GM23248 (cell line): ENCODE measurements around the gene ZNF789. TPM values are rescaled to one million over a fixed set of nuclear protein-coding genes. Genes with fewer than 3 reads are reported as not detected.
A peak's percentile ranks its signal among the peaks of the same experiment; 100 is the strongest.

Experiments used
- DNase-seq: peaks from one replicate; pipeline ENCODE4 v3.0.0-alpha.2; 2015
- H2AFZ ChIP-seq: fragments of 200-600 bp; sonication (generic); 2 replicates; pipeline ENCODE4 v1.6.1; 2016; ENCODE audit warnings: antibody characterized with exemption
- H3F3A ChIP-seq: fragments of 200-600 bp; sonication (generic); 2 replicates; pipeline ENCODE4 v1.6.1; 2016; ENCODE audit warnings: mild to moderate bottlenecking, antibody characterized with exemption, mixed run types; ENCODE audit not compliant: insufficient read depth
- H3K27ac ChIP-seq: fragments of 200-600 bp; sonication (generic); 2 replicates; pipeline ENCODE4 v1.5.1; 2016; ENCODE audit warnings: mild to moderate bottlenecking
- H3K27me3 ChIP-seq: fragments of 200-600 bp; sonication (generic); replicated peaks from 2 replicates; pipeline ENCODE4 v1.6.1; 2016; ENCODE audit warnings: mild to moderate bottlenecking; ENCODE audit not compliant: insufficient read depth
- H3K36me3 ChIP-seq: fragments of 200-600 bp; sonication (generic); 2 replicates; pipeline ENCODE4 v1.6.1; 2016; ENCODE audit warnings: low read depth, mild to moderate bottlenecking
- H3K4me1 ChIP-seq: fragments of 200-600 bp; sonication (generic); 2 replicates; pipeline ENCODE4 v1.6.1; 2016; ENCODE audit warnings: mild to moderate bottlenecking; ENCODE audit not compliant: insufficient read depth
- H3K4me2 ChIP-seq: fragments of 200-600 bp; sonication (generic); one replicate; pipeline ENCODE4 v1.6.1; 2016; ENCODE audit warnings: mild to moderate bottlenecking; ENCODE audit not compliant: unreplicated experiment
- H3K4me3 ChIP-seq: fragments of 200-600 bp; sonication (generic); 2 replicates; pipeline ENCODE4 v1.5.1; 2016; ENCODE audit warnings: mild to moderate bottlenecking
- H3K79me2 ChIP-seq: fragments of 200-600 bp; sonication (generic); 2 replicates; pipeline ENCODE4 v1.6.1; 2016; ENCODE audit warnings: mild to moderate bottlenecking; ENCODE audit not compliant: insufficient read depth
- H3K9ac ChIP-seq: fragments of 200-600 bp; sonication (generic); 2 replicates; pipeline ENCODE4 v1.6.1; 2016; ENCODE audit warnings: mild to moderate bottlenecking
- H3K9me2 ChIP-seq: fragments of 200-600 bp; sonication (generic); 2 replicates; pipeline ENCODE4 v1.6.1; 2016; ENCODE audit warnings: mixed run types, mild to moderate bottlenecking, moderate library complexity; ENCODE audit not compliant: insufficient read depth
- H3K9me3 ChIP-seq: fragments of 200-600 bp; sonication (generic); one replicate; pipeline ENCODE4 v1.6.1; 2017; ENCODE audit warnings: low read depth
- H4K20me1 ChIP-seq: fragments of 200-600 bp; sonication (generic); 2 replicates; pipeline ENCODE4 v1.6.0; 2016; ENCODE audit not compliant: insufficient read depth
- EZH2 ChIP-seq: fragments of 200-600 bp; sonication (generic); IDR thresholded peaks from 2 replicates; pipeline ENCODE4 v1.6.1; 2018; ENCODE audit warnings: antibody characterized with exemption, mild to moderate bottlenecking; ENCODE audit not compliant: insufficient read depth, poor library complexity, severe bottlenecking
- EZH2phosphoT487 ChIP-seq: fragments of 200-600 bp; sonication (generic); IDR thresholded peaks from 2 replicates; pipeline ENCODE4 v1.6.1; 2018; ENCODE audit warnings: antibody characterized with exemption, moderate library complexity, mild to moderate bottlenecking, low read depth; ENCODE audit not compliant: insufficient read depth
- WGBS, 2 experiments: methylation state at CpG; one replicate each; pipeline ENCODE4 v1.1.6; 2015 to 2017; ENCODE audit warnings: low lambda C conversion rate in 2 of 2, low coverage in 1 of 2; ENCODE audit errors: missing lambda C conversion rate in 2 of 2; 5-methylcytosine and 5-hydroxymethylcytosine counted together
- in situ Hi-C: fragments of 300-500 bp; cut with MboI; formaldehyde crosslinking; loops from 2 replicates; pipeline ENCODE4 v1.15.0; 2020
- polyA plus RNA-seq: library from polyadenylated mRNA; unstranded; fragments of >200 nt; fragmentation: Nextera tagmentation; extraction: Ambion mirVana; gene quantifications from 2 replicates; pipeline ENCODE4 v1.2.1, GENCODE V29; 2016
- total RNA-seq: library from RNA; depleted of rRNA; stranded (reverse); fragments of >200 nt; shearing (Covaris generic); gene quantifications from 2 replicates; pipeline ENCODE4 v1.2.3, GENCODE V29; 2014

ZNF789 gene
- total and polyA plus RNA-seq, 2 experiments from 2014 or later = 5.3 to 8.5 TPM

- no peak for DNase-seq
Observed at GRCh38 chr7:99504281-99504602, 31.6 kb downstream of the ZNF789 start.

GRCh38 chr7:99504603-99505323, 32.1 kb downstream of the ZNF789 start, which contains the start of gene ZKSCAN5:
Gene ZKSCAN5 (plus strand): TSS chr7:99504662. CDS start chr7:99506045, 1,383 bp downstream.
- H3K9me2 ChIP-seq = no peaks in the 10 kb centered on the region
- 1% methylated on average over 52 to 53 of the region's 53 CpGs for WGBS, 2 experiments
- TF ChIP-seq EZH2 = no peak
- TF ChIP-seq EZH2phosphoT487 = no peak
- peak within 1 kb of the TSS; percentile 86 for H2AFZ ChIP-seq
- H3K36me3 ChIP-seq = no peaks in the 10 kb centered on the region
- H3K4me1 ChIP-seq = peaks cover 14% of the 10 kb centered on the region
- no peaks in the 10 kb centered on the region for H4K20me1 ChIP-seq
- in situ Hi-C loops = no loop called here
- DNase-seq = peak; percentile 100
- H3K9ac ChIP-seq = peak within 1 kb of the TSS; percentile 91
- H3K79me2 ChIP-seq = peaks cover 70% of the 10 kb centered on the region
- no peaks in the 10 kb centered on the region for H3K27me3 ChIP-seq
- H3K27ac ChIP-seq = peak within 1 kb of the TSS; percentile 77
- no peaks in the 10 kb centered on the region for H3K9me3 ChIP-seq
- peak within 1 kb of the TSS; percentile 99 for H3K4me2 ChIP-seq
- H3F3A ChIP-seq = no peaks in the 10 kb centered on the region
- peak within 1 kb of the TSS; percentile 87 for H3K4me3 ChIP-seq

More at GRCh38 chr7:99504281-99504602, 31.6 kb downstream of the ZNF789 start:
- Histone ChIP-seq H2AFZ (peak overlapping the region; percentile 86), H4K20me1 (no peaks in the 10 kb centered on the region), H3K36me3 (no peaks in the 10 kb centered on the region), H3K79me2 (peaks cover 70% of the 10 kb centered on the region), H3K4me2 (peak overlapping the region; percentile 86), H3K27ac (peak overlapping the region; percentile 77), H3K9me2 (no peaks in the 10 kb centered on the region), H3K4me3 (peak overlapping the region; percentile 87), H3K9ac (peak overlapping the region; percentile 91), H3K4me1 (peaks cover 14% of the 10 kb centered on the region), H3K9me3 (no peaks in the 10 kb centered on the region), H3F3A (peaks cover 5% of the 10 kb centered on the region; the same call in 1 of the 2 replicates), H3K27me3 (no peaks in the 10 kb centered on the region)
- in situ Hi-C loops = no loop called here
- 7 to 8% methylated on average over 19 of the region's 19 CpGs for WGBS, 2 experiments
- no peak for TF ChIP-seq EZH2phosphoT487
- no peak for TF ChIP-seq EZH2

DNA sequence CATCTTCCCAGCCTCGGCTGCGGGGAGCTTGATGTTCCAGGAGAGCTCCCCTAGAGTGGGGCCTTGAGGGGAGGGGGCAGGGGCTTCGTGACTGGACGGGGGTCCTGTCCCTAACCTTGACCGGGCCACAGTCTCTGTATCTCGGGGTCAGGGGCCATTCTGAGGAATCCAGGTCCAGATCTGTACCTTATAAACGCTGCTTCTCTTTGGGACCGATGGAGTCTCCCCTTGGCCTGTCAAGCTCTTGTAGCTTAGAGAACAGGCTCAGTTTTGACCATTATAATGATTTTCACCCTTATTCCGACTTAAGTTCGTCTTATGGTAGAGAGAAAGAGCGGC, 32.6 kb downstream of the ZNF789 start:
- H3K4me1 ChIP-seq = peaks cover 14% of the 10 kb centered on the region
- H3K79me2 ChIP-seq = peaks cover 70% of the 10 kb centered on the region
- H3K27ac ChIP-seq = peak overlapping the region; percentile 77
- H4K20me1 ChIP-seq = no peaks in the 10 kb centered on the region
- in situ Hi-C loops = no loop called here
- H3K36me3 ChIP-seq = no peaks in the 10 kb centered on the region
- no peaks in the 10 kb centered on the region for H3K27me3 ChIP-seq
- H3F3A ChIP-seq = no peaks in the 10 kb centered on the region
- 1 to 2% methylated on average over 7 to 11 of the region's 11 CpGs for WGBS, 2 experiments
- DNase-seq = peak; percentile 45
- H3K9me3 ChIP-seq = no peaks in the 10 kb centered on the region
- peak overlapping the region; percentile 86 for H2AFZ ChIP-seq
- TF ChIP-seq EZH2 = no peak
- no peak for TF ChIP-seq EZH2phosphoT487
- peak overlapping the region; percentile 91 for H3K9ac ChIP-seq
- no peaks in the 10 kb centered on the region for H3K9me2 ChIP-seq
- peak overlapping the region; percentile 87 for H3K4me3 ChIP-seq
- peak overlapping the region; percentile 99 for H3K4me2 ChIP-seq

DNA sequence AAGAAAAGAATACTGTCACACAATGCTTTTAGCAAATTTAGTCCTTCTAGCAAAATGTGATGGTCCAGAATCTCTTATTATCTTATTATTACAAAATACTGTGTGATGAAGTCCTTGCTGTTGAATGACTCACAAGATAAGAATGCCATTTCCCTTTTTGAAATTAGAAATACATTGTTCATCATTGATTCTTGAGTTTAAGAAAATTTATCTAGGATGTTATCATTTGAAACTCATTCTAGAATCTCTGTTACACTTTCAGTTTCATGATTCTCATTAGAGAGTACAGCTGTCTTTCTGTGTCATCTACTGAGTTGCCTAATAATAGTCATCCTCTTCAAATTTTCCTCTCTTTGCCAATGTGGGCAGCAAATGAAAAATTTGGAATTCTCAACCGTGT, 41.4 kb downstream of the ZNF789 start:
- Histone ChIP-seq H3K36me3 (peaks cover 12% of the 10 kb centered on the region; the same call in 1 of the 2 replicates), H3F3A (peaks cover 16% of the 10 kb centered on the region), H3K9me2 (no peaks in the 10 kb centered on the region), H3K4me1 (peaks cover 11% of the 10 kb centered on the region), H3K27me3 (no peaks in the 10 kb centered on the region), H2AFZ (no peak overlapping the region), H4K20me1 (no peaks in the 10 kb centered on the region), H3K27ac (peak overlapping the region; percentile 29), H3K4me2 (peak overlapping the region; percentile 35), H3K4me3 (no peak overlapping the region), H3K9ac (no peak overlapping the region), H3K79me2 (peaks cover 61% of the 10 kb centered on the region), H3K9me3 (no peaks in the 10 kb centered on the region)
- DNase-seq = peak; percentile 45
- in situ Hi-C loops = no loop called here
- WGBS, 2 experiments = 50 to 56% methylated on average over 1 of the region's 1 CpG
- TF ChIP-seq EZH2 (no peak), EZH2phosphoT487 (no peak)
